Occipital lobe (tissue), 2 donors: ENCODE data around the gene KIAA1755. TPM values are rescaled to one million over a fixed set of nuclear protein-coding genes. Genes with fewer than 3 reads are reported as not detected.

Source experiments
- DNase-seq: peaks from one replicate; lab custom pipeline; 2025; lab: John Stamatoyannopoulos, UW
- total RNA-seq: library from RNA; depleted of rRNA; stranded (reverse); fragments of >200 nt; gene quantifications from one replicate; pipeline ENCODE4 v1.2.3, GENCODE V29; 2014

KIAA1755 gene
- total RNA-seq, 1 donor from 2014 or later: 0.94 TPM

DNA sequence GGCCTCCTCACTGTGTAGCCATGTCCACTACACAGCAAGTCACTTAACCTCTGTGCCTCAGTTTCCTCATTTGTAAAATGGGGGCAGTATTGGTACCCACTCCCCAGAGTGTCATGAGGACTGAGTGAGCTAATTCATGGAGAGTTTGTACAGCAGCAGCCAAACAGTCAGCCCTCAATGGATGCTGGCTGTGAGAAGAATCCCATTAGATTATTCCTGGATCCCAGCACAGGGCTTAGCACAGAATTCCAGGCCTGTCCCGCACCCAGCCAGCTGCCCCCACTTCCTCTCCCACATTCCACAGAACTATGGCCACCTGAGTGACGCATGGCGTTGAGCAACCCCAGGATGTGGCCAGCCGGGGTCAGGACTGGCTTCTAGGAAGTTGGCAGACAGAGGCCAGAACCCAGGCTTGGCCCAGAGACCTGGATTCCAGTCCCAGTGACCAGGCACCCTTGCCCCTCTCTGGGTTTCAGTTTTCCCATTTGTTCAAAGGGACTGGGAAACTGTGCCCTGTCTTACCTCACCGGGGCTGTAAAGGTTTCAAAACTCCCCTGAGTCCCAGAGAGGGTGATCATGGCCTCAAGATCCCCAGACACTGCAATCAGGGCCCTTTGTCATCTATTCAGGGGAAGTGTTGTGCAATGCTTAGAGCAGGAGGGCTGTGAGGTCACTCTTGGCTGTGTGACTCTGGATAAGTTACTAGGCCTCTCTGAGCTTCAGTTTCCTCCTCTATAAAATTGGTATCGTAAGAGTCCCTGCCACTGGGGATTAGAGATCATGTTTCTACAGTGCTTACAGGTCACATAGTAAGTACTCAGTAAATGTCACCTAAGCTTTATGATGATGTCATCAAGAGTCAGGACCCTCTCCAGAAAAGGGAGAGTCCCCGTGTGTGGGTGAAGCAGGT, 92.4 kb downstream of the KIAA1755 start:
- no peak for DNase-seq

DNA sequence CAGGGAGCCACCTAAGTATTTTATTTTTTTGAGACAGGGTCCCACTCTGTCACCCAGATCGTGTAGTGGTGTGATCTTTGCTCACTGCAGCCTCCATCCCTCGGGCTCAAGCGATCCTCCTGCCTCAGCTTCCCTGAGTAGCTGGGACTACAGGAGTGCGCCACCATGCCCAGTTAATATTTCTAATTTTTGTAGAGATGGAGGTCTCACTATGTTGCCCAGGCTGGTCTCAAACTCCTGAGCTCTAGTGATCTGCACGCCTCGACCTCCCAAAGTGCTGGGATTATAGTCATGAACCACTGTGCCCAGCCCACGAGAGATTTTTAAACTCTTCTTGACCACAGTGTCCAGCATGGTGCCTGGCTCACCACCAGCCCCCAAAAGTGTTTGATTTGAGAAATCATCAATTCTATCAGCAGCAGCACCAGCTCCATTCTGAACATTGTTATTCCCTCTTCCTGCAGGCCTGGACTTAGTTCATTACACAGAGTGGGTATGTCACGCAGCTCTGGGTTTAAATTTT, 93.1 kb downstream of the KIAA1755 start:
- DNase-seq: no peak

DNA sequence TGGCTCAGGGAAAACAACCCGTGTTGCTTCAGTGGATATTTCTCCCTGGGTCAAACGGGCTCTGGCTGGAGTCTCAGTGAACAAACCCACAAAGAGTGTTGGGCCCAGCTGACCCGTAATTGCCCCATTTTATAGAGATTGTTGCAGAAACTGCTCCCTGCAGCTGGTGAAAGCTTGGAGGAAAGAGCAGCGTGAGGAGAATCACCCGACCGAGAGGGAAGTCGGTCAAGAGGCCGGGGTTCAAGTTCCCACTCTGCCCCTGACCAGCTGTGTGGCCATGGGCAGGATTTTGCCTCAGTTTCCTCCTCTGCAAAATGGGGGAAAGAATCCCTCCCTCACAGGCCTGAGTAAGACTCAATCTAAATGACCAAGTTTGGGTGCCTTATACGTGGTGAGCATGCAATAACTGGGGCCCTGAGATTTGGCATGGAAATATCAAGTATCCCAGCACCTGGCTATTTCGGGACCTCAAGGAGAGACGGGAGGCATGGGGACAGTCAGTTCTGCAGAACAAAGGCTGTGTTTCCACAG, 93.8 kb downstream of the KIAA1755 start:
- DNase-seq: no peak

DNA sequence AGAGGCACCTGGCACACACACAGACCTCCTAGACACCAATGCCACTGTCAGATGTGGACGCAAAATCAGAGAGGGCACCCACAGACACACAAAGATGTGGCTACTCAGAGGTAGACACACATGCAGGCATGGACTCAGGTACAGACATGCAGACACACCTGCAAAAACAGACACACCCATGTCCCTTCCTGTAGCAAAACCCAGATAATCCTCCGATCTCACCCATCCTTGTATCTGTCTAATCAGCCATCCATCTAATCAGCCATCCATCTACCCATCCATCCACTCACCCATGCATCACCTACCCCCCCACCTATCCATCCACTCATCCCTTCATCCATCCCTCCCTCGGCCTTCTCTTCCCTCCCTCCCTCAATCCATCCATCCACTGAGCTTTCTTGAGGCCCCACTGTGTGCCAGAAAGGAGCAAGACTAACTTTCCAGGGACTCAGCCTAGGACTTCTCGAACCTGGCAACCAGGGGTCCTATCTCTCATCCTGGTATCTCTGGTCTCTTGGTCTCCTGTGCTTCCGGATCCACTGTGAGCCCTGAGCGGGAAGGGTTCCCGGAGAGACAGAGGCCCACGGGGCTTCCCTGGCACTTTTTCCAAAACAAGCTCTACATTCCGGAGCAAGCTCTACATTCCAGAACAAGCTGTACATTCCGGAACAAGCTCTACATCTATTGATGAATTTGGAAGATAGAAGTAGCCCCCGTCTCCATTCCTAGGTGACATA, 94.4 kb downstream of the KIAA1755 start:
- DNase-seq: no peak

DNA sequence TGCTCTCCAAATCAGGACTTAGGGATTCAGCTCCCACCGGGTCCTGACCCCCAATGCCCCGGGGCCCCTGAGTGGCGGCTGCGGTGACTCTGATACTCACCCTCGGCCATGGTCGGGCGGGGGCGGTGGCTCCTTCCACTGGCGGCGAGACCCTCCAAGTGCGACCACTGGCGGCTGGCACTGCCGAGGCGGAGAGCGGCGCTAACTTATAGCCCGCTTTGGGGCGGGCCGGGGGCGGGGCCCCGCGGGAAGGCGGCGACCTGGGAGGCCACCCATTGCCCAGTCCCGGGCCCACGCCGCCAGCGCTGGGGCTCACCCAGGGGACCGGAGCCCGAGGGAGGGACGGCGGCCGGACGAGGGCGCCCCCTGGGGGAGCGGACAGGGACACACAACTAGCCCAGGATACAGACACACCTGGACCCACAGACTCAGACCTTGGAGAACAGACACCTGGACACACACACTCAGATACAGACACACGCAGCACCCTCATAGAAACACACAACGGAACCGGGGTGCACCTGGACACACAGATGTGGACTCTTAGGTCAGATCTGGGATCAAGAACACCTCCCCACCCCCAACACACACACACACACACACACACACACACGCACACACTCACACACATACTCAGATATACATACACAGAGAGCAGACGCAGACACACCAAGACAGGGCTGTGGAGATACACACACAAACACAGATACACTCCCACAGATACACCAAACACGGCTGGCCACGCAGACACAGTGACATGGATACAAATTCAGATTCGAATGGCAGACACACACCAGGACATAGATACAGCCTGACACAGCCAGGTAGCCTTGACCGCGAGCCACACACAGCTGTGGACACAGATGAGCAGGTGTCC, 95.2 kb downstream of the KIAA1755 start, which contains the start of gene TGM2:
TSS of gene TGM2 (minus strand) at position 182 of the 877 bp plus-strand sequence. CDS start at position 110, 72 bp downstream.
- DNase-seq: no peak

DNA sequence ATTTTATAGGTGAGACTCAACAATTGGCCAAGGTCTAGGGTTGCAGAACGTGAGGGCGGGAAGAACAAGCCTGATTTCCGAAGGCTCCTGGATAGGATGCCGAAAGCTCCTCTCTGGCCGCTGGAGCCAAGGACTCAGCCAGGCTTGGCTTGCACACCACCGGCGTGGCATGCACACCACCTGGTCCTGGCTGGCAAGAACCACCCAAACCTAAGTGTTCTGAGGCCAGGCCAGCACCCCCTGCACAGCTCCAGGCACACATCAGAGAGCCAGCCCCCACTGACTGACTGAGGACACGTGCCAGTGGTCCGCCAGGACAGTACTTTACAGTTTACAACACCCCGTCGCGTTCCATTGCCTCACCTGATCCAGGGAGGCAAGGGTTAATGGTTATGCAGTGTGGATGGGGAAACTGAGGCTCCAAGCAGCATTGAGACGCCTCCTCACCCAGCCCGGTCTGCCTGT, 95.9 kb downstream of the KIAA1755 start:
- DNase-seq: no peak

DNA sequence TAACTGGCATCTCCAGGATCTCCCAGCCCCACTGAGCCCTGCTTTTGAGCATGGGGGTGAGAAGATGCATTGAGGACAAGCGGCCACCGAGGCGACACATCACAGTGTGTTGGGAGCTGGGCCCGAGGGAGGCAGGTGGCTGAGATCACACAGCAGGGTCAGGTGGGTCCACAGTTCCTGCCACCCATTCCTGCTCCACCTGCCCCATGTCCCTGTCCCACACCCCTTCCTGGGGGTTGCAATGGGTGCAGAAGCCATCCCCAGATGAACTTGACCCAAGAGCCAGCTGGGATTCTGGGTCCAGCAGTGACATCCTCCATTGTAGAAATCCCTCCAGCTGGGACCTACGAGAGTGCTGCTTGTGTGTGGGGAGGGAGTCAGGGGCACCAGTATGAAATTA, 96.5 kb downstream of the KIAA1755 start:
- DNase-seq: no peak

DNA sequence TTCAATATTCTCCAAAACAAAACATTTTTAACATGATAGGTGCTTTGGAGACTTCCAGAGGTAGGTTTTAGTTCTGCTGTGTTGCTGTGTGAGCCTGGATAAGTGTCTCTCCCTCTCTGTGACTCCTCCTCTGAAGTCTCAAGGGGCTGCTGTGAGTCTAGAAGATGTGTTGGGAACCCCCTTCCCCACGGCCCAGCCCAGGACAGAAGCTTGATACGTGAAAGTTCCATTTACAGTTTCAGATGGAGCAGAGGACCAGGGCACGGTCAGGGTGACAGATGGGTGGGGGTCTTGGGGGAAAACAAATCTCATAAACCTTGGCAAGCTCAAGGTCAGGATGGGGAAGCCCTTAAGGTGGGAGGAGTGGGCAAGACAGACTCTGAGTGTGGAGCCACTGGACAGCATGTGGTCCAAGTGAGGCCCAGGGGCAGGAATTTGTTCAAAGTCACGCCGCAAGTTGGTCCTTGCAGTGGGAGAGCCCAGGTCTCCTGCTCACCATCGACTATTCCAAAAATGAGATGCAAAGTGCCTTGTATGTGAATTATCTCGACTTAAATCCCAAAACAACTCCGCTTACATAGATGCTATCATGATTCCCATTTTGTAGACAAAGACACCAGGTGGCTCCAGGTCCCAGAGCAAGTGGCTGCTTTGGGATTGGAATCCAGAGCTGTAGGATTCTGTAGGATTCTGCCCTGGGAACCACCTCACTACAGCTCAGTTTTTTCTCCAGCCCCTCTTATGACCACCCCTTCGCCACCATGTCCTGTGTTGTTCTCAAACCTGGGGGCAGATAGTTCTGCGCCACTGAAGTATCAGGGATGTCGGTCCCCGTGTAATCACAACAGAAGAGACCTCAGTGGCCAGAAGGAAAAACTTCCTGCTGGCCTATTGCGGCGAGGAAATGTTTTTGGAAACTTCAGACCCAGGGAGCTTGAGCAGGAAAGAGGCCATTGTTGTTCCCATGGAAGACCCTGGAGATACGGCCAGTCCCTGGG, 97.4 kb downstream of the KIAA1755 start:
- DNase-seq: no peak

DNA sequence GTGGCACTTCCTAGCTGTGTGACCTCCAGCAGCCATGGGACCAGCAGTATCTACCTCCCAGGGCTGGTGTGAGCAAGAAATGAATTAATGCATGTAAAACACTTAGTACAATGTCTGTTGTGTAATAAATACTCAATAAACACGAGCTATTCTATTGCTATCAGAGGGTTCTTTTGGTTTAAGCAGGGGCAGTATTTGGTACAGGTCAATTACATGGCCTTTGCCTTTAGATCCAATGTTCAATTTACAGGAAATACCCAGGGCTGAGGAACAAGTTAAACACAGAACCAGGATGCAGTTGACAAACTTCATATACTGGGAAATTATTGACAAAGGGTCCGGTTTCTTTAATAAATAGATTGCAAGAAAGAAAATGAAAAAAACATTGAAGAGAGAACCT, 98.4 kb downstream of the KIAA1755 start:
- DNase-seq: no peak

DNA sequence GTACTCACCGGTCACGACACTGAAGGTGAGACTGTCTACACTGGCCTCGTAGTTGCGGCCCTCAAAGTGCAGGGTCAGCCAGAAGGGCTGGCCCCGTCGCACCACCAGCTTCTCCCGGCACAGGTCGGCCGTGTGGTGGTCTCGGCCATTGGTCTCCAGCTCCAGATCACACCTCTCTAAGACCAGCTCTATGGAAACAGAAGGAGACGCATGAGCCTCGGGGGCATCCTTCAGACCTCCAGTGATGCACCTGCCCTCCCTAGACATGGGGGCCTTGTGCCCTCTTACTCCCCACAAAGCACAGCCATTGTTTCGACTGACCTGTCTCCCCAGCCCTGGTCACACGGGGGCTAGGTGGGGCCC, 99.1 kb downstream of the KIAA1755 start:
- no peak for DNase-seq

Other genes starting within 250 kb of the KIAA1755 start
- 28.1 TPM for gene TTI1, start 227.3 kb downstream of the KIAA1755 start, total RNA-seq
- 34.3 TPM for gene RPRD1B, start 227.0 kb downstream of the KIAA1755 start, total RNA-seq
- gene TGM2, start 95.5 kb downstream of the KIAA1755 start, total RNA-seq: 3.7 TPM
- not detected for gene BPI, start 43.4 kb upstream of the KIAA1755 start, total RNA-seq
- 0.47 TPM for gene LBP, start 85.7 kb upstream of the KIAA1755 start, total RNA-seq
- 2.8 TPM for gene SNHG17, start 174.6 kb upstream of the KIAA1755 start, total RNA-seq
- 48.4 TPM for gene RALGAPB, start 212.1 kb upstream of the KIAA1755 start, total RNA-seq